GM19238 (cell line): ENCODE data around the gene GRIA4.

ENCODE experiments used
- DNase-seq: peaks from one replicate; pipeline ENCODE4 v3.0.0; 2011; ENCODE audit warnings: low spot score; ENCODE audit not compliant: insufficient read length

Gene GRIA4

GRCh38 chr11:105636496-105636895 lies 26.6 kb downstream of the GRIA4 start:
- no peak for DNase-seq

GRCh38 chr11:105639527-105639926 lies 29.7 kb downstream of the GRIA4 start:
- DNase-seq, result no peak

GRCh38 chr11:105641433-105641832 lies 31.6 kb downstream of the GRIA4 start:
- no peak for DNase-seq

GRCh38 chr11:105642870-105643269 lies 33.0 kb downstream of the GRIA4 start:
- no peak for DNase-seq

- no peak for DNase-seq
Observed at GRCh38 chr11:105644839-105645573, 35.1 kb downstream of the GRIA4 start.

GRCh38 chr11:105647780-105648179 lies 37.9 kb downstream of the GRIA4 start:
- DNase-seq, result no peak

GRCh38 chr11:105648762-105649161 lies 38.9 kb downstream of the GRIA4 start:
- DNase-seq, result no peak

- no peak for DNase-seq
Observed at GRCh38 chr11:105665281-105665680, 55.4 kb downstream of the GRIA4 start.

- no peak for DNase-seq
Observed at GRCh38 chr11:105667441-105667840, 57.6 kb downstream of the GRIA4 start.

GRCh38 chr11:105670811-105671210 lies 60.9 kb downstream of the GRIA4 start:
- DNase-seq, result no peak

- no peak for DNase-seq
Observed at GRCh38 chr11:105673089-105673488, 63.2 kb downstream of the GRIA4 start.

GRCh38 chr11:105689631-105690030 lies 79.8 kb downstream of the GRIA4 start:
- no peak for DNase-seq

GRCh38 chr11:105690467-105690866 lies 80.6 kb downstream of the GRIA4 start:
- no peak for DNase-seq

- no peak for DNase-seq
Observed at GRCh38 chr11:105693075-105693759, 83.3 kb downstream of the GRIA4 start.

- no peak for DNase-seq
Observed at GRCh38 chr11:105696000-105696399, 86.1 kb downstream of the GRIA4 start.

- no peak for DNase-seq
Observed at GRCh38 chr11:105697291-105697690, 87.4 kb downstream of the GRIA4 start.

- DNase-seq, result no peak
Observed at GRCh38 chr11:105699203-105699602, 89.3 kb downstream of the GRIA4 start.

GRCh38 chr11:105700271-105700670 lies 90.4 kb downstream of the GRIA4 start:
- DNase-seq, result no peak

- DNase-seq, result no peak
Observed at GRCh38 chr11:105701098-105701497, 91.2 kb downstream of the GRIA4 start.

- no peak for DNase-seq
Observed at GRCh38 chr11:105705786-105706530, 96.1 kb downstream of the GRIA4 start.

- no peak for DNase-seq
Observed at GRCh38 chr11:105713106-105713505, 103.2 kb downstream of the GRIA4 start.

- no peak for DNase-seq
Observed at GRCh38 chr11:105713696-105714095, 103.8 kb downstream of the GRIA4 start.
